Measurements from ENCODE around the gene RGMA.

Gene RGMA

DNA sequence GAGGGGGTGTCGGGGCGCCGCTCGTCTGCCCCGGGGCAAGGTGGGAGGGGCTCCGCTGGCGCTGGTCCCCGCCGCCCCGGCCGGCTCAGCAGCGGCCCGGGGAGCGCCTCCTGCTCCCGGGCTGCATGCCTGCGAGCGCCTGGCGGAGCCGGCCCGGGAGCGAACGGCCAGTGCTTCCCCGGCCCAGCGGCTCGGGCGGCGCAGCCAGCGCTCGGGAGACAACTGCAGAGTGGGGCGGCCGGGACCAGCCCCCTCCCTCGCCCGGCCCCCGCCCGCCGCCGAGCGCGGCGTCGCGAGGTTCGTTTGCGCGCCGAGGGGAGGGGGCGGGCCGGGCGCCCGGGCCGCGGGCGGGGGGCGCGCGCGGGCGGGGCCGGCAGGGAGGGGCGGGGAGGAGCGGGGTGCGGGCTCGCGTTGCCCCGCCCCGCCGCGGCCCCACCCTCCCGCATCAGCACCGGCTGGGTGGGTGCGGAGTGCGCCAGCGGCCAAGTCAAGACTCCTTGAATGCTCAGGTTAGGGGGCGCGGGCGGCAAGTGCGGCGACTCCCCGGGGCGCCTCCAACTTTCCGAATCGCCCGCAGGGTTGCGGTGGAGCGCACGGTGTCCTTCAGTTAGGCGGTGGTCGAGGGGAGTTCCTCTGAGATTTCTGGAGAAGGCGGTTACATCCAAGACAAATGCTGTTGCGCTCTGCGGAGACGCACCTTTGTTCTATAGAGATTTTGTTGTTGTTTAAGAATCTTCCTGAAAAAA lies at the start of gene RGMA:
Gene RGMA (minus strand): TSS at position 231 of the 746 bp plus-strand sequence. CDS start 279 bp downstream, outside the sequence.
- ChIA-PET CTCF (interaction anchor here (0.7 to 2.0 kb wide), 5 partner anchors 30 to 1031 kb away, joined by 3 to 22 read pairs (median 12); no protein-coding TSS in a partner anchor), POLR2A (ENCODE audit: low non-redundant PET) (no interaction called here)
- no peak for DNase-seq (ENCODE audit: low spot score)
- TF ChIP-seq CTCF (conservative IDR thresholded peaks at IDR 0.05; ENCODE audit: low read depth): no peak
- H3K27ac ChIP-seq: no peak within 1 kb of the TSS

- DNase-seq (ENCODE audit: low spot score): no peak
- TF ChIP-seq CTCF (conservative IDR thresholded peaks at IDR 0.05; ENCODE audit: low read depth): no peak
- ChIA-PET CTCF (interaction anchor here (0.8 kb wide), 1 partner anchor 535 kb away, joined by 3 read pairs; no protein-coding TSS in a partner anchor), POLR2A (ENCODE audit: low non-redundant PET) (no interaction called here)
- H3K27ac ChIP-seq: no peak overlapping the region
Observed at GRCh38 chr15:93136606-93137005, 47.6 kb upstream of the RGMA start.

DNA sequence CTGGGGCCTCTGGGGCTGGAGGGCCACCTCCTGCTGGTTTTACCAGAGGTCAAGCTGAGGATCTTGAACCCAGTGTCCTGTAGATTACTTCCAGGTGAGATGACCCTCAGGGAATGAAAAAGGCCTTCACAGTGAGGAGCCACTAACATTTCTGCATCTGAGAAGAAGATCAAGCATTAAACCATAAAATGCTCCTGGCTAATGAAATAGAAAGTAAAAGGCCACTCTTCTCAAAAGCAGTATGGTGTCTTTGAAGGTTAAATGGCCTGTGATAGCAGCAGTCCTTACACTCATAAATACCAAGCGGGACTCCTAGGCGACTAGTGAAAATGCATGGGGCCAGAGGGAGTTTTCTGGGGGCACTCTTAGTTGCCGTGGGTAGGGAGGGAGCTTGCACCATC lies 47.0 kb upstream of the RGMA start:
- POLR2A ChIA-PET (ENCODE audit: low non-redundant PET): no interaction called here
- TF ChIP-seq CTCF (conservative IDR thresholded peaks at IDR 0.05; ENCODE audit: low read depth): no peak
- no peak for DNase-seq (ENCODE audit: low spot score)
- no peak overlapping the region for H3K27ac ChIP-seq
- CTCF ChIA-PET: interaction anchor here (0.8 kb wide), 1 partner anchor 534 kb away, joined by 3 read pairs; no protein-coding TSS in a partner anchor

DNA sequence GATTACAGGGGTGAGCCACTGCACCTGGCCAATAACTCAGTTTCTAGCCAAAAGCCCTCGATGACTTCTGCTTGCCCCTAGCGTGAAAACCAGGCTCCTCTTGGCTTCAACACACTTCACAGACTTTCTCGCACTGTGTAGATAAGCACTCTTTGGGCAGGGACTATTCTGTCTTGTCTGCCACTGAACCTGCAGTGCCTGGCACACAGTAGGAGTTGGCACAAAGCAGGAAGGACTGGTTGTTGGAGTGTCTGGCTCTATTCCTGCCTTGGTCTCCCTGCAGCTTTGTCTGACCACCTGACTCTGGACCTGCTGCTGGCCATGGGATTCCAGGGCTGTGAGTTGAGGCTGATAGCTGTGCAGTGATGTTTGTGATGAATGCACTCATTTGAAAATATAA lies 46.4 kb upstream of the RGMA start:
- DNase-seq (ENCODE audit: low spot score): no peak
- ChIA-PET POLR2A (ENCODE audit: low non-redundant PET) (no interaction called here), CTCF (no interaction called here)
- H3K27ac ChIP-seq: no peak overlapping the region
- TF ChIP-seq CTCF (conservative IDR thresholded peaks at IDR 0.05; ENCODE audit: low read depth): no peak

- no peak for TF ChIP-seq CTCF (conservative IDR thresholded peaks at IDR 0.05; ENCODE audit: low read depth)
- ChIA-PET POLR2A (ENCODE audit: low non-redundant PET) (no interaction called here), CTCF (no interaction called here)
- H3K27ac ChIP-seq: no peak overlapping the region
- no peak for DNase-seq (ENCODE audit: low spot score)
Observed at GRCh38 chr15:93131485-93132095, 42.6 kb upstream of the RGMA start.

GRCh38 chr15:93129702-93130488 lies 40.9 kb upstream of the RGMA start:
- no peak for DNase-seq (ENCODE audit: low spot score)
- H3K27ac ChIP-seq: no peak overlapping the region
- ChIA-PET CTCF (interaction anchor here (0.7 kb wide), 1 partner anchor 11 kb away, joined by 4 read pairs; no protein-coding TSS in a partner anchor), POLR2A (ENCODE audit: low non-redundant PET) (no interaction called here)
- TF ChIP-seq CTCF (conservative IDR thresholded peaks at IDR 0.05; ENCODE audit: low read depth): no peak

All from RWPE1 (cell line).